Spinal cord (tissue), 10 donors: Measurements from ENCODE around the gene SV2C. TPM values are rescaled to one million over a fixed set of nuclear protein-coding genes. Genes with fewer than 3 reads are reported as not detected.

Experiments used
- DNase-seq, 6 donors: peaks; one replicate each; pipeline versions ENCODE4 v3.0.0 to v3.0.0-alpha.2; 2013 to 2015; ENCODE audit warnings: low spot score in 6 of 6, low read depth in 4 of 6
- H3K27ac ChIP-seq: one replicate; pipeline ENCODE4 v1.5.1; 2013; ENCODE audit warnings: low read depth, low read length, control low read depth
- H3K27me3 ChIP-seq: one replicate; pipeline ENCODE4 v1.6.1; 2013; ENCODE audit warnings: low read length; ENCODE audit not compliant: control insufficient read depth, insufficient read depth
- H3K36me3 ChIP-seq: one replicate; pipeline ENCODE4 v1.6.1; 2013; ENCODE audit warnings: low read length; ENCODE audit not compliant: control insufficient read depth, insufficient read depth
- H3K4me1 ChIP-seq: one replicate; pipeline ENCODE4 v1.6.1; 2013; ENCODE audit warnings: low read length; ENCODE audit not compliant: control insufficient read depth, insufficient read depth
- H3K4me3 ChIP-seq: one replicate; pipeline ENCODE4 v1.5.1; 2013; ENCODE audit warnings: low read depth, low read length, control low read depth
- H3K9me3 ChIP-seq: one replicate; pipeline ENCODE4 v1.6.1; 2013; ENCODE audit warnings: low read length; ENCODE audit not compliant: control insufficient read depth, insufficient read depth
- WGBS: methylation state at CpG from one replicate; pipeline ENCODE4 v1.1.5; 2013; ENCODE audit warnings: missing lambda C conversion rate; ENCODE audit not compliant: insufficient coverage; 5-methylcytosine and 5-hydroxymethylcytosine counted together
- polyA plus RNA-seq, 2 donors: library from polyadenylated mRNA; unstranded; fragments of 120-200 nt; gene quantifications; one replicate each; pipeline ENCODE4 v1.2.1, GENCODE V29; 2013; ENCODE audit not compliant: insufficient read length in 2 of 2
- total RNA-seq, 2 donors: library from RNA; depleted of rRNA in 1 of 2; stranded (reverse); fragments of 120-200 nt in 1 of 2; fragments of >200 nt in 1 of 2; gene quantifications; one replicate each; pipeline versions ENCODE4 v1.2.3 to v1.2.4, GENCODE V29; 2013 to 2014
- donor health status: healthy.

SV2C gene
- total and polyA plus RNA-seq, 4 donors, result 16.2 to 66.7 (median 40.2) TPM

- Histone ChIP-seq H3K36me3 (no peaks in the 10 kb centered on the region), H3K4me1 (no peaks in the 10 kb centered on the region), H3K9me3 (no peaks in the 10 kb centered on the region), H3K4me3 (no peak overlapping the region), H3K27me3 (no peaks in the 10 kb centered on the region), H3K27ac (no peak overlapping the region)
- no peak for DNase-seq
- no CpG with 5 or more reads among the region's 1 CpG for WGBS
Measured at GRCh38 chr5:76091351-76091750, 8.2 kb downstream of the SV2C start.

- Histone ChIP-seq H3K27me3 (no peaks in the 10 kb centered on the region), H3K9me3 (no peaks in the 10 kb centered on the region), H3K27ac (no peak overlapping the region), H3K36me3 (no peaks in the 10 kb centered on the region), H3K4me1 (no peaks in the 10 kb centered on the region), H3K4me3 (no peak overlapping the region)
- whole genome bisulfite sequencing, result 100% methylated on average over 1 of the region's 2 CpGs
- DNase-seq, result no peak
Measured at GRCh38 chr5:76099286-76099702, 16.1 kb downstream of the SV2C start.

- no peak for DNase-seq
- Histone ChIP-seq H3K9me3 (no peaks in the 10 kb centered on the region), H3K4me3 (no peak overlapping the region), H3K36me3 (no peaks in the 10 kb centered on the region), H3K27ac (no peak overlapping the region), H3K4me1 (no peaks in the 10 kb centered on the region), H3K27me3 (no peaks in the 10 kb centered on the region)
- WGBS, result no CpG with 5 or more reads among the region's 1 CpG
Measured at GRCh38 chr5:76099756-76100155, 16.6 kb downstream of the SV2C start.

GRCh38 chr5:76104027-76104426, 20.8 kb downstream of the SV2C start:
- 29% methylated on average over 1 of the region's 2 CpGs for WGBS
- no peak overlapping the region for H3K27ac ChIP-seq
- H3K36me3 ChIP-seq, result no peaks in the 10 kb centered on the region
- no peaks in the 10 kb centered on the region for H3K9me3 ChIP-seq
- H3K4me1 ChIP-seq, result no peaks in the 10 kb centered on the region
- no peak overlapping the region for H3K4me3 ChIP-seq
- DNase-seq, result peak in 1 of 6 donors; percentile 54
- no peaks in the 10 kb centered on the region for H3K27me3 ChIP-seq

- no peak overlapping the region for H3K27ac ChIP-seq
- H3K4me1 ChIP-seq, result no peaks in the 10 kb centered on the region
- no peaks in the 10 kb centered on the region for H3K36me3 ChIP-seq
- H3K4me3 ChIP-seq, result no peak overlapping the region
- H3K27me3 ChIP-seq, result no peaks in the 10 kb centered on the region
- WGBS, result 80% methylated on average over 3 of the region's 3 CpGs
- no peaks in the 10 kb centered on the region for H3K9me3 ChIP-seq
- no peak for DNase-seq
Measured at GRCh38 chr5:76106149-76106548, 23.0 kb downstream of the SV2C start.

- no CpG with 5 or more reads among the region's 7 CpGs for WGBS
- no peaks in the 10 kb centered on the region for H3K36me3 ChIP-seq
- no peaks in the 10 kb centered on the region for H3K4me1 ChIP-seq
- no peak overlapping the region for H3K27ac ChIP-seq
- no peak for DNase-seq
- H3K27me3 ChIP-seq, result no peaks in the 10 kb centered on the region
- H3K4me3 ChIP-seq, result no peak overlapping the region
- H3K9me3 ChIP-seq, result no peaks in the 10 kb centered on the region
Measured at GRCh38 chr5:76111477-76112174, 28.4 kb downstream of the SV2C start.

GRCh38 chr5:76113103-76113502, 29.9 kb downstream of the SV2C start:
- no peaks in the 10 kb centered on the region for H3K27me3 ChIP-seq

GRCh38 chr5:76114179-76114851, 31.1 kb downstream of the SV2C start:
- H3K9me3 ChIP-seq, result no peaks in the 10 kb centered on the region
- no peaks in the 10 kb centered on the region for H3K4me1 ChIP-seq
- H3K27ac ChIP-seq, result no peak overlapping the region
- no peaks in the 10 kb centered on the region for H3K36me3 ChIP-seq
- no peak overlapping the region for H3K4me3 ChIP-seq
- DNase-seq, result peak in 3 of 6 donors; percentile 2 to 36 (median 32)
- no CpG with 5 or more reads among the region's 5 CpGs for WGBS
- no peaks in the 10 kb centered on the region for H3K27me3 ChIP-seq

More at GRCh38 chr5:76113103-76113502, 29.9 kb downstream of the SV2C start:
- Histone ChIP-seq H3K36me3 (no peaks in the 10 kb centered on the region), H3K27ac (no peak overlapping the region), H3K4me3 (no peak overlapping the region), H3K9me3 (no peaks in the 10 kb centered on the region), H3K4me1 (no peaks in the 10 kb centered on the region)
- no peak for DNase-seq
- 90% methylated on average over 1 of the region's 4 CpGs for WGBS

- DNase-seq, result no peak
- Histone ChIP-seq H3K27ac (no peak overlapping the region), H3K9me3 (no peaks in the 10 kb centered on the region), H3K4me1 (no peaks in the 10 kb centered on the region), H3K4me3 (no peak overlapping the region), H3K27me3 (no peaks in the 10 kb centered on the region), H3K36me3 (no peaks in the 10 kb centered on the region)
Measured at GRCh38 chr5:76125346-76125745, 42.2 kb downstream of the SV2C start.

- DNase-seq, result no peak
- Histone ChIP-seq H3K9me3 (no peaks in the 10 kb centered on the region), H3K27ac (no peak overlapping the region), H3K4me1 (no peaks in the 10 kb centered on the region), H3K4me3 (no peak overlapping the region), H3K36me3 (no peaks in the 10 kb centered on the region), H3K27me3 (no peaks in the 10 kb centered on the region)
- 100% methylated on average over 1 of the region's 3 CpGs for WGBS
Measured at GRCh38 chr5:76125888-76126287, 42.7 kb downstream of the SV2C start.
